Ishikawa (cell line): ENCODE results near the gene NPEPPS.

Experiments
- CEBPB ChIP-seq: IDR thresholded peaks from 2 replicates; pipeline ENCODE4 v1.6.1; 2012
- CREB1 ChIP-seq: IDR thresholded peaks from 2 replicates; pipeline ENCODE4 v1.6.1; 2012; ENCODE audit warnings: low read depth
- REST ChIP-seq: IDR thresholded peaks from 2 replicates; pipeline ENCODE4 v1.6.1; 2012; ENCODE audit warnings: low read depth, mild to moderate bottlenecking
- TEAD4 ChIP-seq: IDR thresholded peaks from 2 replicates; pipeline ENCODE4 v1.6.1; 2012

GRCh38 chr17:47669081-47669480, 138.2 kb downstream of the NPEPPS start:
- no peak for TF ChIP-seq REST
- TF ChIP-seq TEAD4 = no peak
- no peak for TF ChIP-seq CEBPB
- TF ChIP-seq CREB1 = no peak
